ENCODE data around the gene KIF3B.

- TF ChIP-seq CTCF (IDR thresholded peaks at IDR 0.05) (no peak), EP300 (IDR thresholded peaks at IDR 0.05; ENCODE audit: low read depth) (no peak), POLR2A (IDR thresholded peaks at IDR 0.05) (no peak)
Measured at GRCh38 chr20:32368925-32369324, 91.5 kb downstream of the KIF3B start.
